Activated CD4-positive, alpha-beta T cell treated with anti-CD3 and anti-CD28 coated beads for 1 hour (primary cell): ENCODE measurements around the gene UBAP1.
"Not testable (repeated sequence)": the region's sequence is repeated elsewhere in the genome, so short reads cannot be mapped to it uniquely, and the experiment has no call there.

Experiments used
- DNase-seq: peaks from one replicate; pipeline ENCODE4 v3.0.0-alpha.2; 2020

The UBAP1 gene

GRCh38 chr9:34179213-34180136, 632 bp downstream of the UBAP1 start:
- no peak for DNase-seq

DNA sequence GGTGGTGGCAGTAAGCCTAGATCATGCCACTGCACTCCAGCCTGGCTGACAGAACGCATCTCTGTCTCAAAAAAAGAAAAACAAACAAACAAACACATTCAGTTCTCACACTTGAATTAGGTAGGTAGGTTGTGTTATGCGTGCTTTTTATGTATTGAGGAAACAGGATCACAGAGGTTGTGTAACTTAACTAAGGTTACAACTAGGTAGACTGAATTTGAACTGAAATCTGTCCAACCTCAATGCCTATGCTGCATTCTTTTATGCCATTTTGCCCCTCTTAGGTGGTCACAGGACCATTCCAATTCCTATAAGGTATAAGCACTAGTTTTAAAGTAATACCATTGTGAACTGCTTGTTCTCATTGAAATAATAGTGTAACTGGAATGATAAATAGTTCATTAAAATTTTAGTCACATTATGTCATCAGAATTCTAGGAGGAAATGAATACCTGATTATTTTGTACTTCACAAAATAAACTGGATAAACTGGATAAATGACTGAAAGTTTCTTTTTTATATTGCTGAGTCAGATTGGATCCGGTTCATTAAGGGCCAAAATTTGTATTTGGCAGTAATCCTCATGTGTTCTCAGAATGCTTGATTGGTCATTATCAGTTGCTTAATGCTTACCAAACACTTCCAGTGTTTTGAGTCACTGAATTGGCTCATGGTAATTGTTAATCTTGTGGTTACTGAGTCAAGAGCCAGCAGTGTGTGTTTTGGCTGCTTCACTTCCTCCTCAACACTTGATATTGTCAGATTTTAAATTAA, 7.1 kb downstream of the UBAP1 start:
- no peak for DNase-seq

DNA sequence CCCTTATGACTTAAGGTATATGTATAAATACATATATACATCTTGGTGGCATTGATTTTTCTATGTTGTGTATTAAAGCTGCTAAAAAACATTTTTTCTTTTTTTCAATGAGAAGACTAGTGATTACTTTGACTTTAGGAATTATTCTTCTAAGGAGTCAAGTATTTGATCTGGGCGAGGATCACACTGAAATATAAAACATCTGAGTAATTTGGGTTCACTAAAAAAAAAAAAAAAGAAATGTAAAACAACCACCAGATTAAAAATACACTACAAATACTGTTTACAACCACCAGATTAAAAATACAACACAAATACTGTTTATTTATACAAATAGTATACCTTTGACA, 9.0 kb downstream of the UBAP1 start:
- no peak for DNase-seq

DNA sequence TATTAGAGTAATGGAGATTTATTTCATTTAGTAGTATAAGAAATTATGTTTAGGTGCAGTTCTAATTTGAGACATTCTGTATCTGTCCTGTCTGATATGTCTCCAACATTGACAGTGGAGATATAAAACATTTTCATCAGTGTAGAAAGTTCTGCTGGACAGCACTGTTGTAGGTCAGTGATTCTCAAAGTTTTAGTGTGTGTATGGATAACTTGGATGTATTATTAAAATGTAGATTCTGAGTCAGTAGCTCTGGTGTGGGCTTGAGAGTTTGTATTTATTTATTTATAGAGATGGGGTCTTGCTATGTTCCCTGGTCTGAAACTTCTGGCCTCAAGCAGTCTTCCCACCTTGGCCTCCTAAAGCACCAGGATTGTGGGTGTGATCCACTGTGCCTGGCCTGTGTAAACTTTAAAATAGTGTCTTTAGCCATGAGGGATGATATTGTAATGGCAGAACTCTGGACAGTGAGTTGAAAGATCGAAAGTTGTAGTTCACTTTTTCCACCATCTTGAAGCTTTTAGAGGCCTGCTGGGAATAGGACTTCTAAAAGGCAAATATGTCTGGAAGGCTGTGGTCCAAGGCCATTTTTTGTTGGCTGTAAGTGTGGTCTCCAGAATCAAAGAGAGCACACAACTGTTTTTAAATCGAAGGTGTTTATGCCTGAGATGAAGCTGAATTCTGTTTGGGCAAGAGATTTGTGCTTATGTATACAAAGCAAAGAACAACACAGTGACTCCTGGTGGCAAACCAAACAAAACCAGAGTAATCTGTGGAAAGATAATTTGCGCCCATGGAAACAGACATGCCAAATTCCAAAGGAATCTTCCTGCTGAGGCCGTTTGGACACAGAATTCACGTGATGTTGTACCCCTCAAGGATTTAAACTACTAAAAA, 12.4 kb downstream of the UBAP1 start:
- no peak for DNase-seq

GRCh38 chr9:34195143-34195542, 16.3 kb downstream of the UBAP1 start:
- no peak for DNase-seq

DNA sequence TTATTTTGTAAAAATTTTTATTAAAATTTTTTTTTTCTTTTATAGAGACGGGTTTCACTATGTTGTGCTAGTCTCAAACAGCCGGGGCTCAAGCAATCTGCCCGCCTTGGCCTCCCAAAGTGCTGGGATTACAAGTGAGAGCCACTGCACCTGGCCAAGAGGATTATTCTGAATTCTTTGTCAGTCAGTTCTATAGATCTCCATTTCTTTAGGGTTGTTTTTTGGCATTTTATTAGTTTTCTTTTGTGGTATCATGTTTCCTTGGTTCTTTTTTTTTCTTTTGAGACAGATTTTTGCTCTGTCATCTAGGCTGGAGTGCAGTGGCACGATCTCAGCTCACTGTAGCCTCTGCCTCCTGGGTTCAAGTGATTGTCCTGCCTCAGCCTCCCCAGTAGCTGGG, 18.4 kb downstream of the UBAP1 start:
- not testable (repeated sequence) for DNase-seq

GRCh38 chr9:34197756-34198711, 19.2 kb downstream of the UBAP1 start:
- DNase-seq, result no peak

- no peak for DNase-seq
Measured at GRCh38 chr9:34200092-34200491, 21.2 kb downstream of the UBAP1 start.

GRCh38 chr9:34203275-34203991, 24.6 kb downstream of the UBAP1 start:
- DNase-seq, result no peak

- no peak for DNase-seq
Measured at GRCh38 chr9:34203992-34204635, 25.3 kb downstream of the UBAP1 start.

DNA sequence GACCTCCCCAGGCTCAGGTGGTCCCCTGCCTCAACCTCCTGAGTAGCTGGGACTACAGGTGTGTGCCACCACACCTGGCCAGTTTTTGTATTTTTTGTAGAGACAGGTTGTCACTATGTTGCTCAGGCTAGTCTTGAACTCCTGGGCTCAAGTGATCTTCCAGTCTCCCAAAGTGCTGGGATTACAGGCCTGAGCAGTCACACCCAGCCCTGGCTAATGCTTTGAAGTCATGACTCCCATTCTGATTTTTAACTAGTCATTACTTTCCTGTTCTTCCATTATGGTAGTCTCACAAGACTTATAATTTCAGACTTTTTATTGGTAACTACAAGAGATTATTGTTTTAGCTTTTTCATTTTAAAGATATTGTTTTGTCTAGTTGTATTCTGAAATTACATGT, 26.3 kb downstream of the UBAP1 start:
- no peak for DNase-seq

DNA sequence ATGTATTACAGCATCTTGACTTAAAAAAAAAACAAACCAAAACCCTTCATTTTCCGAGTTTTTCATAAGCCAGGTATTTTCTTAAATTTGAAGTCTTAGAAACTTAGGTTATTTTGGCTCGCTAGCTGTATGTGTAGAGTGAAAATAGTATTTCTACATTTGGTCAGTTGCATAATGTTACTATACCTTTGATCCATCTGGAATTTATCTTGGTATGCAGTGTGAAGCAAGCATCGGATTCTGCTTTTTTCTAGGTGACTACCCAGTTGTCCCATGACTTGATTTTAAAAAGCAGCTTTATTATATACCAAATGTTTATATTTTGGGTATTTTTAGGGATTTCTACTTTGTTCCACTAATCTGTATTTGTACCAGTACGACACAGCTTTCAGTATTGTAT, 27.7 kb downstream of the UBAP1 start:
- DNase-seq, result no peak

- no peak for DNase-seq
Measured at GRCh38 chr9:34211395-34211794, 32.6 kb downstream of the UBAP1 start.

DNA sequence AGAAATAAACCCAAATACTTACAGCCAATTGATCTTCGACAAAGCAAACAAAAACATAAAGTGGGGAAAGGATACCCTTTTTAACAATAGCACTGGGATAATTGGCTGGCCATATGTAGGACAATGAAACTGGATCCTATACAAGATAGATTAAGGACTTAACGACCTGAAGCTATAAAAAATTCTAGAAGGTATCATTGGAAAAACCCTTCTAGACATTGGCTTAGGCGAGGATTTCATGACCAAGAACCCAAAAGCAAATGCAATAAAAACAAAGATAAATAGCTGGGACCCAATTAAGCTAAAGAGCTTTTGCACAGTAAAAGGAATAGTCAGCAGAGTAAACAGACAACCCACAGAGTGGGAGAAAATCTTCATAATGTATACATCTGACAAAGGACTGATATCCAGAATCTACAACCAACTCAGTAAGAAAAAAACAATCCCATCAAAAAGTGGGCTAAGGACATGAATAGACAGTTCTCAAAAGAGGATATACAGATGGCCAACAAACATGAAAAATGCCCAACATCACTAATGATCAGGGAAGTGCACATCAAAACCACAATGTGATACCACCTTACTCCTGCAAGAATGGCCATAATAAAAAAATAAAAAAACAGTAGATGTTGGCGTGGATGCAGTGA, 35.6 kb downstream of the UBAP1 start:
- DNase-seq, result not testable (repeated sequence)

DNA sequence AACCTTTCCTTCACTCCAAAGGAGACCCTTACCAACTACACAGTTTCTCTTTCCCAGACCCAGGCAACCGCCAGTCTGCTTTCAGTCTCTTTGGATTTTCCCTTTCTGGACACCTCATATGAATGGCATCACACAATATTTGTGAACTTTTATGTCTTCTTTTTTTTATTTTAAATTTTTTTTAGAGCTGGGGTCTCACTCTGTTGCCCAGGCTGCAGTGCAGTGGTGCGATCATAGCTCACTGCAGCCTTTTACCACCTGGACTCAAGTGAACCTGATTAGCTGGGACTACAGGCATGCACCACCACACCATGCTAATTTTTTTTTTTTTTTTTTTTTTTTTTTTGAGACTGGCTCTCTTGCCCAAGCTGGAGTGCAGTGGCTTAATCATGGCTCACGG, 37.5 kb downstream of the UBAP1 start:
- DNase-seq, result no peak

DNA sequence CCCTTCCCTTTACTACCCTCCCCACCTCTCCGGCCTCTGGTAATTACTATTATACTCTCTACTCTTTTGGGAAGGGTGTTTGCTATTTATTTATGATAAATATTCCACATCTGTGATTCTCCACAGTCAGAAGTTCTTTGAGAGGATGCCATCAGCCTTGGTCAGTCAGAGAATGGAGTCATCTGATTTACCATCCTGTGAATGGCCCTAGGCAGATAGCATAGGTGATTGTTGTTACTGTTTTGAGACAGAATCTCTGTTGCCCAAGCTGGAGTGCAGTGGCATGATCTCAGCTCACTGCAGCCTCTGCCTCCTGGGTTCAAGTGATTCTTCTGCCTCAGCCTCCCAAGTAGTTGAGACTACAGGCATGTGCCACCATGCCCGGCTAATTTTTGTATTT, 38.2 kb downstream of the UBAP1 start:
- DNase-seq, result not testable (repeated sequence)

DNA sequence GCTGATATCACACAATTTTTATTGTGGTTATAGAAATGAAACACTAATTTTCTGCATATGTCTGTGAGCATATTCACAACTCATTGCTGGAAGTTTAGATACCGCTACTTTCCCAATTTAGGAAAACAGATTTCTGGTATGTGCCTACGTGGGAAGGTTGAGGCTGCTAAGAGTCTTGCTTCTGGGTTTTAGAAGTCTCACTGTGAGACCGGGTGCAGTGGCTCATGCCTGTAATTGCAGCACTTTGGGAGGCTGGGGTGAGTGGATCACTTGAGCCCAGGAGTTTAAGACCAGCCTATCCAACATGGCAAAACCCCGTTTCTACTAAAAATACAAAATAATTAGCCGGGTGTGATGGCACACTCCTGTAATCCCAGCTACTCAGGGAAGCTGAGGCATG, 39.6 kb downstream of the UBAP1 start:
- DNase-seq, result no peak

- DNase-seq, result no peak
Measured at GRCh38 chr9:34219421-34219820, 40.6 kb downstream of the UBAP1 start.

GRCh38 chr9:34220218-34220617, 41.4 kb downstream of the UBAP1 start:
- no peak for DNase-seq

DNA sequence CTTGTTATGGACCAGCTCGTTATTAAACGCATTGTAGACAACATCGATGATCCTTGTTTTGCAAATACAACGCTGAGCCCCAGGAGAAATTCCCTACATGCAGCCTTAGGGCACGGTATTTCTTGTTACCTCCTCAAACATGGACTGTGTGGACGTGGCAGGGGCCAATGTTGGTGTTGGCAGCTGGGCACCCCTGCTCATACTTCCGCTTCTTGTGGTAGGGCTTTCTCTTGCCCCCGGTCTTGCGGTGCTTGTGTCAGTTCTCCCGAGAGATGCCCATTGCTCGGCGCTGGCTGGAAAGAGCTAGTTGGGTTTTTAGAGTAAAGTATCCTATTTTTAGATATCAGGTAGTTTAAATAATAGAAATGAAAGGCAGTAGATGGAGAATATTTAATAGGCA, 45.5 kb downstream of the UBAP1 start:
- DNase-seq, result no peak
